Liver (tissue), 9 donors: ENCODE data around the gene DLX2. TPM values are rescaled to one million over a fixed set of nuclear protein-coding genes. Genes with fewer than 3 reads are reported as not detected.

Source experiments
- DNase-seq: peaks from one replicate; pipeline ENCODE4 v3.0.0-alpha.2; 2017; ENCODE audit warnings: low spot score
- H3K27ac ChIP-seq, 2 donors: one replicate each; pipeline ENCODE4 v1.7.0; 2013; ENCODE audit warnings: inconsistent platforms in 2 of 2, low read length in 2 of 2, control low read depth in 1 of 2, low read depth in 1 of 2, mild to moderate bottlenecking in 1 of 2
- H3K27me3 ChIP-seq, 4 donors: one replicate each; pipeline versions ENCODE4 v1.6.1 to v1.7.0; 2013; ENCODE audit warnings: low read length in 3 of 4, inconsistent platforms in 1 of 4, mild to moderate bottlenecking in 1 of 4, moderate library complexity in 1 of 4; ENCODE audit not compliant: control insufficient read depth in 4 of 4, insufficient read depth in 4 of 4
- H3K36me3 ChIP-seq, 4 donors: one replicate each; pipeline versions ENCODE4 v1.6.1 to v1.7.0; 2013; ENCODE audit warnings: low read length in 3 of 4, mild to moderate bottlenecking in 3 of 4, low read depth in 1 of 4, moderate library complexity in 1 of 4; ENCODE audit not compliant: control insufficient read depth in 4 of 4, insufficient read depth in 3 of 4
- H3K4me1 ChIP-seq, 4 donors: one replicate each; pipeline versions ENCODE4 v1.6.1 to v1.7.0; 2013; ENCODE audit warnings: low read length in 3 of 4, mild to moderate bottlenecking in 3 of 4, moderate library complexity in 1 of 4; ENCODE audit not compliant: control insufficient read depth in 4 of 4, insufficient read depth in 4 of 4
- H3K4me3 ChIP-seq, 3 donors: one replicate each; pipeline versions ENCODE4 v1.6.1 to v1.7.0; 2013; ENCODE audit warnings: low read length in 3 of 3, control low read depth in 1 of 3, low read depth in 1 of 3, mild to moderate bottlenecking in 1 of 3
- H3K9ac ChIP-seq, 2 donors: one replicate each; pipeline ENCODE4 v1.7.0; 2013; ENCODE audit warnings: low read length in 2 of 2, mild to moderate bottlenecking in 2 of 2, moderate library complexity in 2 of 2, control low read depth in 1 of 2, low read depth in 1 of 2
- H3K9me3 ChIP-seq, 4 donors: one replicate each; pipeline versions ENCODE4 v1.6.1 to v1.7.0; 2013; ENCODE audit warnings: low read length in 3 of 4; ENCODE audit not compliant: control insufficient read depth in 4 of 4
- ATF3 ChIP-seq: IDR thresholded peaks from 2 replicates; pipeline ENCODE4 v1.6.1; 2016; ENCODE audit warnings: antibody characterized with exemption
- CTCF ChIP-seq: fragments of 150-350 bp; IDR thresholded peaks from 2 replicates; pipeline ENCODE4 v1.5.1; 2017; ENCODE audit warnings: improper control_type of control experiment, low read depth, low read length; ENCODE audit not compliant: missing input control
- EGR1 ChIP-seq, 2 donors: IDR thresholded peaks; 2 replicates each; pipeline ENCODE4 v1.6.1; 2016 to 2018; ENCODE audit warnings: antibody characterized with exemption in 2 of 2, low read depth in 2 of 2
- FOXA1 ChIP-seq: IDR thresholded peaks from 2 replicates; pipeline ENCODE4 v1.6.1; 2016; ENCODE audit warnings: antibody characterized with exemption
- FOXA2 ChIP-seq: IDR thresholded peaks from 2 replicates; pipeline ENCODE4 v1.6.1; 2016; ENCODE audit warnings: antibody characterized with exemption
- GABPA ChIP-seq, 2 donors: IDR thresholded peaks in 1 of 2; conservative IDR thresholded peaks in 1 of 2; 2 replicates each; pipeline ENCODE4 v1.6.1; 2016; ENCODE audit warnings: antibody characterized with exemption in 2 of 2, mild to moderate bottlenecking in 1 of 2, moderate library complexity in 1 of 2
- HNF4A ChIP-seq, 2 donors: conservative IDR thresholded peaks; 2 replicates each; pipeline ENCODE4 v1.6.1; 2016; ENCODE audit warnings: antibody characterized with exemption in 2 of 2, mild to moderate bottlenecking in 2 of 2
- HNF4G ChIP-seq: IDR thresholded peaks from 2 replicates; pipeline ENCODE4 v1.6.1; 2016; ENCODE audit warnings: antibody characterized with exemption
- JUND ChIP-seq, 2 donors: IDR thresholded peaks; 2 replicates each; pipeline ENCODE4 v1.6.1; 2016; ENCODE audit warnings: antibody characterized with exemption in 2 of 2
- MAX ChIP-seq: IDR thresholded peaks from 2 replicates; pipeline ENCODE4 v1.6.1; 2016; ENCODE audit warnings: antibody characterized with exemption
- NR2F2 ChIP-seq: IDR thresholded peaks from 2 replicates; pipeline ENCODE4 v1.6.1; 2016; ENCODE audit warnings: antibody characterized with exemption
- RAD21 ChIP-seq, 2 donors: IDR thresholded peaks; 2 replicates each; pipeline ENCODE4 v1.6.1; 2016; ENCODE audit warnings: antibody characterized with exemption in 2 of 2, mild to moderate bottlenecking in 2 of 2
- REST ChIP-seq: IDR thresholded peaks from 2 replicates; pipeline ENCODE4 v1.6.1; 2016; ENCODE audit warnings: antibody characterized with exemption, mild to moderate bottlenecking
- RXRA ChIP-seq, 2 donors: IDR thresholded peaks; 2 replicates each; pipeline ENCODE4 v1.6.1; 2017 to 2018; ENCODE audit warnings: antibody characterized with exemption in 2 of 2, mild to moderate bottlenecking in 1 of 2
- SP1 ChIP-seq: IDR thresholded peaks from 2 replicates; pipeline ENCODE4 v1.6.1; 2018; ENCODE audit warnings: antibody characterized with exemption, mild to moderate bottlenecking
- TAF1 ChIP-seq: conservative IDR thresholded peaks from 2 replicates; pipeline ENCODE4 v1.6.1; 2016; ENCODE audit warnings: antibody characterized with exemption, mild to moderate bottlenecking
- YY1 ChIP-seq: IDR thresholded peaks from 2 replicates; pipeline ENCODE4 v1.6.1; 2016; ENCODE audit warnings: antibody characterized with exemption, mild to moderate bottlenecking
- ZBTB33 ChIP-seq: IDR thresholded peaks from 2 replicates; pipeline ENCODE4 v1.6.1; 2016; ENCODE audit warnings: antibody characterized with exemption
- WGBS: extraction: QIAGEN DNeasy Blood & Tissue Kit; methylation state at CpG from one replicate; pipeline ENCODE4 v1.1.7; 2013; 5-methylcytosine and 5-hydroxymethylcytosine counted together
- polyA plus RNA-seq, 2 donors: library from polyadenylated mRNA; stranded (reverse) in 1 of 2; unstranded in 1 of 2; fragments of 200-250 nt in 1 of 2; fragments of >200 nt in 1 of 2; fragmentation: Nextera tagmentation in 1 of 2; extraction: Ambion mirVana in 1 of 2; gene quantifications; one replicate each; pipeline versions ENCODE4 v1.2.1 to v1.2.3, GENCODE V29; 2013 to 2015
- total RNA-seq, 2 donors: library from RNA; depleted of rRNA; stranded (reverse); fragments of >200 nt; gene quantifications; one replicate each; pipeline ENCODE4 v1.2.3, GENCODE V29; 2014
- donor health status: healthy.
- donor health status: healthy.
- donor health status: healthy.
- donor health status: healthy.
- donor health status: healthy.

DLX2 gene
- total and polyA plus RNA-seq, 4 donors, result not detected

- H3K27me3 ChIP-seq, result no peaks in the 10 kb centered on the region
- no peak overlapping the region for H3K9ac ChIP-seq
- peaks cover 0 to 23% (median 15%) of the 10 kb centered on the region in 4 donors for H3K4me1 ChIP-seq
- DNase-seq, result no peak
- H3K27ac ChIP-seq, result peak overlapping the region; percentile 4 to 16
- WGBS, result 39% methylated on average over 4 of the region's 4 CpGs
- H3K4me3 ChIP-seq, result no peak overlapping the region
- H3K9me3 ChIP-seq, result no peaks in the 10 kb centered on the region
- TF ChIP-seq MAX (peak; percentile 90), GABPA (IDR thresholded peaks at IDR 0.05 in 1 of 2, conservative IDR thresholded peaks at IDR 0.05 in 1 of 2) (peak in 1 of 2 donors; percentile 53), TAF1 (no peak), HNF4G (peak; percentile 70), EGR1 (IDR thresholded peaks at IDR 0.05; ENCODE audit: low read depth in 2 of 2) (peak; percentile 40 to 74), RXRA (IDR thresholded peaks at IDR 0.05) (peak; percentile 80 to 83), RAD21 (IDR thresholded peaks at IDR 0.05) (peak; percentile 46 to 51), JUND (IDR thresholded peaks at IDR 0.05) (peak; percentile 48 to 73), NR2F2 (peak; percentile 67), SP1 (peak; percentile 78), YY1 (peak; percentile 81), ATF3 (no peak), HNF4A (conservative IDR thresholded peaks at IDR 0.05) (peak; percentile 88 to 91), FOXA1 (peak; percentile 30), REST (peak; percentile 41), FOXA2 (peak; percentile 47), CTCF (no peak), ZBTB33 (peak; percentile 53)
- H3K36me3 ChIP-seq, result no peaks in the 10 kb centered on the region
Observed at GRCh38 chr2:172052000-172052983, 50.4 kb downstream of the DLX2 start.
